Stomach smooth muscle (tissue), 2 donors: ENCODE results near the gene CNNM4.

Source experiments
- H3K27ac ChIP-seq: one replicate; pipeline ENCODE4 v1.7.0; 2013; ENCODE audit warnings: mild to moderate bottlenecking, low read length, inconsistent platforms
- H3K27me3 ChIP-seq, 2 donors: one replicate each; pipeline ENCODE4 v1.7.0; 2013; ENCODE audit warnings: low read length in 2 of 2; ENCODE audit not compliant: insufficient read depth in 2 of 2, control insufficient read depth in 1 of 2
- H3K36me3 ChIP-seq, 2 donors: one replicate each; pipeline ENCODE4 v1.7.0; 2013; ENCODE audit warnings: low read length in 2 of 2; ENCODE audit not compliant: control insufficient read depth in 2 of 2, insufficient read depth in 2 of 2
- H3K4me1 ChIP-seq: one replicate; pipeline ENCODE4 v1.7.0; 2013; ENCODE audit warnings: low read length; ENCODE audit not compliant: control insufficient read depth, insufficient read depth
- H3K4me3 ChIP-seq, 2 donors: one replicate each; pipeline ENCODE4 v1.7.0; 2013; ENCODE audit warnings: low read length in 2 of 2
- H3K9ac ChIP-seq, 2 donors: one replicate each; pipeline ENCODE4 v1.7.0; 2013; ENCODE audit warnings: low read length in 2 of 2, mild to moderate bottlenecking in 1 of 2
- H3K9me3 ChIP-seq, 2 donors: one replicate each; pipeline ENCODE4 v1.7.0; 2013; ENCODE audit warnings: low read length in 2 of 2; ENCODE audit not compliant: control insufficient read depth in 2 of 2
- donor health status: healthy.
- donor health status: Pancreatic carcinoma.

Gene CNNM4

DNA sequence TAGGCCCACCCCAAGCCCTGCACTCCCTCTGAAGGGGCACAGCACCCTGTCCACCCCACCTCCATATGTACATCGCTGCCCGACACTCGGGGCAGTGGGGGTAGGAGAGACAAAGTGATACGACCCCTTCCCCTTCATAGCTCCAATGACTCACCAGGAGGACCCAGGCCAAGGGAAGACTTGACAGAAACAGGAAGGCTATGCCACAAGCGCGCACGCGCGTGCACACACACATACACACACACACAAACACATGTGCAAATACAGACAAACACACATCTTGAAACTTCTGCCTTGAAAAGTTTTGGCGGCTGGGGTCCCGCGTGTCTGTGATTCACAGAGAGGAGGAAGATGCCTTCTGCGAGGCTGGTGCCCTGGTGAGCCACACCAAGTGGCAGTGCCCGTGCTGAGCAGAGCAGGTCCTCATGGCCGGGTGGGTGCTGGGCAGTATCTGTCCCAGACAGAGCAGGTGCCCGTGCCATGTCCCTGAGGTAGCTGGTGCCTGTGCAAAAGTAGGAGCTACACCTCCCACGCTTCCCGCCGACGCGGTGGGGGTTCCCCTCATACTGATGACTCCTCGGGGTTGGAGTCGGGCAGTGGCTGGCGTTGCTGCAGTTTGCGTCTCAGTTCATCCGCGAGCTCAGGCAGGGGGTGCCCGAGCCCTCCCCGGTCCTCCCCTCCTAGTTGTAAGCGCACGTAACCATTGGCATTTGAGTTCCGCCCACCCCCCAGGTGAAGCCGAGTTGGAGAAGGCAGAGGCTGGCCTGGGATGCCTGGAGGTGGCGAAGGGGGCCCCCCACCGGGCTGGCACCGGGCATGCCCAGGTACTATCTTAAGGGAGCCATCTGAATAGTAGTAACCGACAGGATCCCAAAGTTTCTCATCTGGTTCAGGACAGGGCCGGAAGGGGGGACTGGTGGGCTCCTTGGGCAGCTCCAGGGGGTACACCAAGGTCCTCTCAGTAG is 99.6 kb downstream of the CNNM4 start:
- Histone ChIP-seq H3K4me1 (peaks cover 52% of the 10 kb centered on the region), H3K36me3 (peaks cover 40 to 42% of the 10 kb centered on the region in 2 donors), H3K27me3 (no peaks in the 10 kb centered on the region), H3K27ac (peak overlapping the region; percentile 82), H3K9ac (no peak overlapping the region), H3K4me3 (no peak overlapping the region), H3K9me3 (no peaks in the 10 kb centered on the region)

DNA sequence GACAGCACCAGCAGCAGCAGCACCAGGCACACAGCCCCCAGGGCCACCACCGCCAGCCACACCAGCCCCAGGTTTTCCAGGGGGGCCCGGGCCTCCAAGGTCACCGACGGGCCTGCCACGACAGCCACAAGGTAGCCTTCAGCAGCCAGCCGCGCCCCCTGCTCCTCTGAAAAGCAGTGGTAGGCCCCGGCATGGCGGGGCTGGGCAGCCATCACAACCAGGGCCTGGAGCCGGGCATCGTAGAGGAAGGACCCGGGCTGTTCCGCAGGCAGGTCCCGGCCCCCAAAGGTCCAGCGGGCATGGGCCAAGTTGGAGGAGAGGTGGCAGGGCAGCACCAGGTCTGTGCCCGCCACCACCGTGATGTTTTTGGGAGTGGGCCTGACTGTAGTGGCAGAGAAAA is 100.4 kb downstream of the CNNM4 start:
- H3K4me1 ChIP-seq: peaks cover 59% of the 10 kb centered on the region
- H3K27me3 ChIP-seq: no peaks in the 10 kb centered on the region
- H3K4me3 ChIP-seq: no peak overlapping the region
- H3K9me3 ChIP-seq: no peaks in the 10 kb centered on the region
- H3K9ac ChIP-seq: no peak overlapping the region
- H3K27ac ChIP-seq: peak overlapping the region; percentile 82
- H3K36me3 ChIP-seq: peaks cover 45 to 50% of the 10 kb centered on the region in 2 donors
